ENCODE data around the gene ABHD18. TPM values are rescaled to one million over a fixed set of nuclear protein-coding genes. Genes with fewer than 3 reads are reported as not detected.

The ABHD18 gene
- total RNA-seq, 1 experiment from 2014 or later: 16.3 TPM

DNA sequence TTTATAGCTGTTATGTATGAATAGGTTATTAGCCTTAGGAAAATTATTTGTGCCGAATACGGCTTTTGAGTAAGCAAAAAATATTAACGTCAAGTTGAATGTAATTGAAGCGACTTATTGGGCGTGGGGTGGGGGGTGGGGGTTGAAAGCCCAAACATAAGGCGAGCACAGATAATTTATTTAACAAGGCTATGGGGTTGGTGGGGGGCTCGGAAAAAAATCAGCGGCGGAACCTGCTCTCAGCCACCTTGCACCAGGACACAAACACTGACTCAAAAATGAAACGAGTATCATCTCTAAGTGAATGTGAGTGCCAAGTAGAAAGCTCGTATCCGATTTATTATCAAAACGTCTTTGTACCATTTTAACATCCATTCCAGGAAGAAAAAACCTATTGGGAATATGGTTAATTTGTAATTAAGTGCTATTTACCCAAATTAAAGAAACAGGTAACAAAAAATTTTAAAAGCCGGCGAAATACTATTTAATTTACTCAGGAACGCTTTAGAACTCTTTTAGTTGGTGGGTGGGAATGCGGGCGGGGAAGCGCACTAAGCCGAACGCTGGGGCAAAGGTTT is 95.0 kb downstream of the ABHD18 start:
- no peaks in the 10 kb centered on the region for H3K27me3 ChIP-seq (ENCODE audit: insufficient read depth, low read length)
- H3K79me1 ChIP-seq (ENCODE audit: insufficient read depth, low read depth, low read length, poor library complexity, severe bottlenecking): no peaks in the 10 kb centered on the region
- H2BK20ac ChIP-seq (ENCODE audit: low read depth, low read length, poor library complexity, severe bottlenecking): no peak overlapping the region
- H2BK120ac ChIP-seq (ENCODE audit: low read depth, low read length, poor library complexity, severe bottlenecking): no peak overlapping the region
- H3K23ac ChIP-seq (ENCODE audit: insufficient read length, low read depth, low read length): no peak overlapping the region
- no peak for TF ChIP-seq CTCF (conservative IDR thresholded peaks at IDR 0.05)
- no peak for DNase-seq
- H3K4ac ChIP-seq (ENCODE audit: low read depth, low read length): no peak overlapping the region
- H2AK5ac ChIP-seq (ENCODE audit: insufficient read length, low read length): no peak overlapping the region
- no peak overlapping the region for H4K8ac ChIP-seq (replicated peaks; ENCODE audit: insufficient read length, low read depth, low read length)
- H3K23me2 ChIP-seq (ENCODE audit: insufficient read length, low read depth, low read length, poor library complexity, severe bottlenecking): peaks cover 11% of the 10 kb centered on the region
- H3K14ac ChIP-seq (ENCODE audit: insufficient read depth, low read length): peak overlapping the region; percentile 77; the same call in 1 of the 2 replicates
- H4K20me1 ChIP-seq (ENCODE audit: control insufficient read depth, insufficient read depth, insufficient read length): no peaks in the 10 kb centered on the region
- Mint-ChIP-seq H3K36me3 (ENCODE audit: insufficient read depth in 1 of 3, low read depth in 3 of 3) (0 out of 7 replicates have a peak, but pooled peaks cover 0 to 3% (median 0%) of the 10 kb centered on the region in 3 experiments), H3K27ac (peak overlapping the region; percentile 92 to 97 (median 95); a peak in 6 of 7 replicates), H3K4me1 (peaks cover 26 to 40% of the 10 kb centered on the region in 2 experiments), H3K27me3 (ENCODE audit: low read depth) (no peaks in the 10 kb centered on the region), H3K9me3 (no peaks in the 10 kb centered on the region), H3K4me3 (peak overlapping the region; percentile 71 to 84)
- no peaks in the 10 kb centered on the region for H3K9me3 ChIP-seq (ENCODE audit: control insufficient read depth, low read depth, low read length)
- H3K18ac ChIP-seq (ENCODE audit: insufficient read length, low read depth, low read length): peak overlapping the region; percentile 15
- peak overlapping the region; percentile 65 for H3K4me2 ChIP-seq (ENCODE audit: insufficient read depth, insufficient read length, low read length)
- H3K4me1 ChIP-seq (ENCODE audit: insufficient read depth, low read length): no peaks in the 10 kb centered on the region
- no peak overlapping the region for H4K5ac ChIP-seq (ENCODE audit: insufficient read length, low read depth, low read length)
- H2BK15ac ChIP-seq (ENCODE audit: low read depth, low read length): no peak overlapping the region
- H3T11ph ChIP-seq (ENCODE audit: low read length): no peak overlapping the region
- no peak overlapping the region for H2BK12ac ChIP-seq (ENCODE audit: insufficient read length, low read depth, low read length)
- no peak overlapping the region for H3K56ac ChIP-seq (ENCODE audit: insufficient read length, low read depth, low read length)
- WGBS (ENCODE audit: extremely low coverage, insufficient read length, low lambda C conversion rate): no CpG with 5 or more reads among the region's 21 CpGs
- H2BK5ac ChIP-seq (ENCODE audit: insufficient read length, low read length): no peak overlapping the region
- H4K91ac ChIP-seq (ENCODE audit: insufficient read length, low read depth, low read length): no peak overlapping the region
- peak overlapping the region; percentile 58 for H3K9ac ChIP-seq (ENCODE audit: extremely low read depth, insufficient read length, low read length)
- peaks cover 7% of the 10 kb centered on the region; the same call in 1 of the 2 replicates for H3K79me2 ChIP-seq (ENCODE audit: insufficient read depth, low read length)
- H2AFZ ChIP-seq (ENCODE audit: low read length): no peak overlapping the region
- peak overlapping the region; percentile 42 for H3K27ac ChIP-seq (ENCODE audit: insufficient read length, low read depth, low read length)
